Measurements from ENCODE around the gene OR2F1.

Gene OR2F1

GRCh38 chr7:143954135-143954534 lies 509 bp upstream of the OR2F1 start:
- no peak for DNase-seq (ENCODE audit: low spot score)

GRCh38 chr7:143958781-143959180 lies 4.1 kb downstream of the OR2F1 start:
- DNase-seq (ENCODE audit: low spot score): no peak

GRCh38 chr7:143960813-143961610 lies 6.4 kb downstream of the OR2F1 start:
- DNase-seq (ENCODE audit: low spot score): no peak

GRCh38 chr7:143965280-143965679 lies 10.6 kb downstream of the OR2F1 start:
- DNase-seq (ENCODE audit: low spot score): no peak

DNA sequence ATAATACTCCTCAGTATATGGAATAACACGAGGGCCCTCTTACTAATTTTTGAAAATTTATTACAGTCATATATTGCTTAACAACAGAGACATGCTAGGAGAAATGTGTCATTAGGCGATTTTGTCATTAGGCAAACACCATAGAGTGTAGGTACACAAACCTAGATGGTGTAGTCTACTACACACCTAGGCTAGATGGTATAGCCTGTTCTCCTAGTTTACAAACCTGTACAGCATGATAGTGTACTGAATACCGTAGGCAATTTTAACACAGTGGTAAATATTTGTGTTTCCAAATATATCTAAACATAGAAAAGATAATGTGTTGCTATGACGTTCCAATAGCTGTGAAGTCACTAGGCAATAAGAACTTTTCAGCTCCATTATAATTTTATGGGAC lies 12.8 kb downstream of the OR2F1 start:
- DNase-seq (ENCODE audit: low spot score): no peak

- DNase-seq (ENCODE audit: low spot score): no peak
Observed at GRCh38 chr7:143973870-143974416, 19.3 kb downstream of the OR2F1 start.

GRCh38 chr7:143974459-143974858 lies 19.8 kb downstream of the OR2F1 start:
- DNase-seq (ENCODE audit: low spot score): no peak

DNA sequence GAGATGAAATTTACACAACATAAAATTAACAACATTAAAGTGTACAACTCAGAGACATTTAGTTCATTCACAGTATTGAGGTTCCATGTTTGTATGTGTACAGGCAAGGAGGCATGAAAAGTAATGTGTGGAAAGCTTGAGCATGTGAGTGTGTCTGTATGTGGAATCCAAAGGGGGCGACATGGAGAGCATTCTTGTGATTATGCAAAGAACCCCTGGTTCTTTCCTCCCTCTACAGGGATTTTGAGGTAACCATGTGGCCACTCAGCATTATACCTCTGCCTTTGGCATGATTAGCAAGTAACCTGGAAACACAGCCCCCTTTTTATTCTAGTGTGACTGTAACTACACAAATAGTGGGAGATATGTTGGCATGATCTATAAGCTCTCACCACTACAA lies 21.0 kb downstream of the OR2F1 start:
- no peak for DNase-seq (ENCODE audit: low spot score)

DNA sequence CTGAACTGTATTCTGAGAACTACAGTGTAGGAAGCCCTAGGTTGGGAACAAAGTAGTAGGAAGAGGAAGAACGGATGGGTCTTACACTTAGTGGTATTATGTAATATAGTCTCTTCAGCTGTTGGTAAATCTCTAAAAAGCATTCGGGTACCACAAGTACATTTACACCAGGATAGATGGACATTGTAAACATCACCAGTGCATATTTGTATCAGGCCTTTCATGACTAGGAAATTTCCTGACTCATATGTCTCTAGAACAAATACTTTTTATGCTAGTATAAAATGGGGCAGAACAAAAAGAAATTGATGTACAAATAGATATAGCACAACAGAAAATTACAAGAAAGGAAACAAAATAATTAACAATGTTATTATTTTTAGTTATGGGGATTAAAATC lies 23.9 kb downstream of the OR2F1 start:
- no peak for DNase-seq (ENCODE audit: low spot score)

GRCh38 chr7:143979359-143979758 lies 24.7 kb downstream of the OR2F1 start:
- peak; percentile 23 for DNase-seq (ENCODE audit: low spot score)

DNA sequence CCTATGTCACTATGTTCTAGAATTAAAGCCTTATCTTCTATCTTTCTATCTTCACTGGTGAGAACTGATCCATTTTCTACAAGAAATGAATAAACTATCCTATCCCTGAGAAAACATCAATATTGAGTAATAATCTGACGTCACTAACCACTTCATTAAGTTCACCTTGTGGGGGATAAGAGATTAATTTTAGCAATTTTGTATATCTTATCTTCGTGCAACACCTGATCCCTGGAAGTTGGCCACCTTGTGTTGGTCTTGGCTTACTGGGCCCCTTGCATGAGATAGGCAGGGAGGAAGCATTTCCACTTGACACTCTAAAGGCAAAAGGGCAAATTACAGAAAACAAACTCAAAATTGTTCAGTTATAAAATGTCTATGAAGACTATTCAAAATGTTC lies 25.4 kb downstream of the OR2F1 start:
- no peak for DNase-seq (ENCODE audit: low spot score)

- DNase-seq (ENCODE audit: low spot score): no peak
Observed at GRCh38 chr7:143980746-143981510, 26.3 kb downstream of the OR2F1 start.

DNA sequence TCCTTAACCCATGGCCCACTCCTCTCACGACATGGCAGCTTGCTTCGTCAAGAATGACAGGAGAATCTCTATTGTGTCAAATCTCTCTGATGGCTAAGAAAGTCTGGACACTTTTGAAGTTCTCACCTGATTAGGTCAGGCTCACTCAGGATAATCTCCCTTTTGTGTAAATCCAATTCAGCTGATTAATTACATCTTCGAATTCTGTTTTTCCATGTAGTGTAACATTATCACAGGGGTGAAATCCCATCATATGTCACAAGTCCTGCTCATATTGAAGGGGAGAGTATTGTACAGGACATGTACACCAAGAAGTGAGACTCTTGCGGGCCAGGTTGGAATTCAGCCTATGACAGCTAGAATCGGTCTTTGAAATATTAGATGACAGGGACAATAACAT lies 29.3 kb downstream of the OR2F1 start:
- no peak for DNase-seq (ENCODE audit: low spot score)

- no peak for DNase-seq (ENCODE audit: low spot score)
Observed at GRCh38 chr7:143987513-143987912, 32.9 kb downstream of the OR2F1 start.

DNA sequence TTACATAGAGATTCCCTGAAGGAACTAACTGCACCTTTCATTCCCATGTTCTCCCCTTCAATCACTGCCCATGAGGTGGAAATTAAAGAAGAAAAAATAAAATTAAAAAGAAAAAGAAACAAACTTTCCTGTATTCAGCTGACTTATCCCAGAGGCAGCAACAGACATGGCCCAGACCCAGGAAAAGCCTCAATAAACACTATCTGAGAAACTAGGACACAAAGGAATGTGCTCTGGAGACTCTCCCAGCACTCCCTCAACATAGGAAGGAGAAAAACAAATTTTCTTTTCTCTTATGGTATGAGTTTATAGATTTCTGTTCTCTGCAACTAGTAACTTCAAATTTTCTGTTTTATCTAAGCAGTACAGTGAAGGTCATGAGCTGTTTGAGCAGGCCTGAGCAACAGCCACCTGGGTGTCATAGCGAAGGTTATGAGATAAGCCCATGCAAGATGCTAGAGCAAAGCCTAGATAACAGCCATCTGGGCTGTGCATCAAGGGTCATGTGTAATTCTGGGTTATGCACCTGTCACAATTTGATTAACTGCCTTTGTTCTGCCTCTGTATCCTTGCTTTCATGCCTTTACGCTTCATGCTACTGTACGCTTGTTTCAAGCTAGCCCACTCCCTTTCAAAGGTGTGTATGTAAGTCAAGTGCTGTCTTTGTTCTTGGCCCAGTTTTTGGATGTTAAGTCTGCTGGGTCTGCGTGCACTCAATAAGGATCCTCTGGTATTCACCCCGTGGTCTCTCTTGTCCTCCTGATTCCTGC lies 34.5 kb downstream of the OR2F1 start:
- DNase-seq (ENCODE audit: low spot score): peak; percentile 16

DNA sequence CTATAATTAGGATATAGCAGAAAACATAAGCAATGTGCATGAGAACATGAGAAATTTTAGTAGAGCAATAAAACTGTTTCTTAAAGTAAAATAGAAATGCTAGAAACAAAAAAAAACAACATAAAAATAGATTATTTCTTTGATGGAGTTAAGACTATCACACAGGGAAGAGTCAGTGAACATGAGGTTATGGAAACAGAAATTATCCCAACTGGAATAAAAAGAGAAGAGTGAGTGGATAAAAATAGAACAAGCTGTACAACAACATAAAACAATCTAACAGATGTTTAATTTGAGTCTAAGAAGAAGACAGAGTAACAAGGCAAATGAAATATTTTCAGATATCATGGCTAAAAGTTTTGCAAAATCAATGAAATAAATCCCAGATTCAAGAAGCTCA lies 38.0 kb downstream of the OR2F1 start:
- no peak for DNase-seq (ENCODE audit: low spot score)

DNA sequence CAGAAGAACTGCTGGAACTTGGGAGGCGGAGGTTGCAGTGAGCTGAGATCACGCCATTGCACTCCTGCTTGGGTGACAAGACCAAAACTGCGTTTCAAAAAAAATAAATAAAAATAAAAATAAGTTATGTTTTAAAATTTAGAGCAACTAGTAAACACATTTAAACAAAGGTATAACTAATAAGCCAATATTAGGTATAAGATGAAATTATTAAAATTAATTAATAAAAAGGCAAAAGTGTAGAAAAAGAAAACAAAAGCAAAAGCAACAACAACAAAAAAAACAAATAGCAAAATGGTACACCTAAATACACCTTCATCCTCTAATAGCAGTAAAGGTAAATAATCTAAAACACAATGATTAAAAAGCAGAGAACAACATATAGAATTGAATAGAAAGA lies 39.3 kb downstream of the OR2F1 start:
- DNase-seq (ENCODE audit: low spot score): no peak

DNA sequence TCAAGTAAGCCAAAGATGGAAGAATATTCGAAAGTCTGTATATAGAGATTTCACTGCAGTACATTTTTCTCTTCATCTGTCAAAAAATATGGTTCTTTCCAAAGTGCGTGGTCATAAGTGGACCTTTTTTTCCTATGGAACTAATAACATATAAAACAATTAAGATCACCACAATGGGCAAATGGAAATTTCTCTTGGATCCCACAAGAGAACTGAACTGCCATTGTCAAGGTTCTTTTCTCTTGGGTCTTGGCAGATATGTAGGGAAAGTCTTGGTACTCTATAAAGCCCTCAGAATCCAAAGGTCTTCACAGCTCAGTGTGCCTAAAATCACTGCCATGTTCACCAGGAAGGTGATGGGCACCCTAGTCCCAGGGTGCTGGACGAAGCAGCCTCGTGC lies 45.4 kb downstream of the OR2F1 start, which contains the start of gene OR6B1:
Gene OR6B1, plus strand, starts transcription at position 301 of the 400 bp plus-strand sequence. CDS start 3,677 bp downstream, outside the sequence.
- DNase-seq (ENCODE audit: low spot score): no peak

DNA sequence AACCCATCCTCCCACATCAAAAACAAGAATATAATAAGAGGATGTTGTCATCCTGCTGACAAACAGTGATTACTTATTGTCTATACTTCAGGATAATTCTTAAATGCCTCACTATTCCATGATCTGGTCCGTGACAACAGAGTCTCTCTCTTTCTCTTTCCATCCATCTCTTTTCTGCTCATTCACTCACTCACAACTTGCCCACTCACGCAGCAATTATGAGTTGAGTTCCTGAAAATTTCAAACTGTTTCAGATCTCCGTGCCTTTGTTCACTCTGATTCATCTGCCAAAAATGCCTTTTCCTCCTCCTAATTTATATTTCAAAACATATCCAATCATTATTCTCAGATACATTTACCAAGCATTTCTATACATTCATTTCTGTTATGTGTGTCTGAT lies 46.9 kb downstream of the OR2F1 start:
- no peak for DNase-seq (ENCODE audit: low spot score)

DNA sequence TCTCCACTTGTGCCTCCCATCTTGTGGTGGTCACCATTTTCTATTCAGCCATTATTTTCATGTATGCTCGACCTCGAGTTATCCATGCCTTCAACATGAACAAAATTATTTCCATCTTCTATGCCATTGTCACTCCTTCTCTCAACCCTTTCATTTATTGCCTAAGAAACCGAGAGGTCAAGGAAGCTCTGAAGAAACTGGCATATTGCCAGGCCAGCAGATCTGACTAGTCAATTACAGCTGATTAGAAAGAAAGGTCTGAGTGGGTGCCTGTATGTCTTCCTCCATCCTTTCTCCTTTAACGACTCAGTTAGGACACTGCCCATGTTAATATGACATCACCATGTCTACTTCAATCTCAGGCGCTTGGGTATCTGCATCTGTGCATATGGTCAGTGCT lies 50.1 kb downstream of the OR2F1 start:
- DNase-seq (ENCODE audit: low spot score): no peak

GRCh38 chr7:144006029-144006691 lies 51.5 kb downstream of the OR2F1 start:
- no peak for DNase-seq (ENCODE audit: low spot score)

- no peak for DNase-seq (ENCODE audit: low spot score)
Observed at GRCh38 chr7:144006692-144007042, 52.0 kb downstream of the OR2F1 start.

Measured in AG08396 (cell line).